GM06990 (cell line): ENCODE data around the gene PRKCZ.

ENCODE experiments used
- DNase-seq: peaks from one replicate; pipeline ENCODE4 v3.0.0-alpha.2; 2011; ENCODE audit not compliant: insufficient read length; ENCODE audit errors: extremely low read depth
- H3K27me3 ChIP-seq: replicated peaks from 2 replicates; pipeline ENCODE4 v1.6.0; 2011; ENCODE audit warnings: low read length; ENCODE audit not compliant: control insufficient read depth, insufficient read depth
- H3K36me3 ChIP-seq: 2 replicates; pipeline ENCODE4 v1.5.1; 2011; ENCODE audit warnings: low read length; ENCODE audit not compliant: control insufficient read depth, insufficient read depth
- H3K4me3 ChIP-seq: replicated peaks from 2 replicates; pipeline ENCODE4 v1.5.1; 2011; ENCODE audit warnings: low read depth, mild to moderate bottlenecking, control low read depth, low read length
- TF ChIP-seq, protein P1 (sequence below): IDR thresholded peaks from 2 replicates; pipeline ENCODE4 v1.5.1; 2011; ENCODE audit warnings: low read length, control low read depth, mild to moderate bottlenecking, inconsistent platforms; ENCODE audit not compliant: insufficient read depth, poor library complexity, severe bottlenecking

PRKCZ gene

DNA sequence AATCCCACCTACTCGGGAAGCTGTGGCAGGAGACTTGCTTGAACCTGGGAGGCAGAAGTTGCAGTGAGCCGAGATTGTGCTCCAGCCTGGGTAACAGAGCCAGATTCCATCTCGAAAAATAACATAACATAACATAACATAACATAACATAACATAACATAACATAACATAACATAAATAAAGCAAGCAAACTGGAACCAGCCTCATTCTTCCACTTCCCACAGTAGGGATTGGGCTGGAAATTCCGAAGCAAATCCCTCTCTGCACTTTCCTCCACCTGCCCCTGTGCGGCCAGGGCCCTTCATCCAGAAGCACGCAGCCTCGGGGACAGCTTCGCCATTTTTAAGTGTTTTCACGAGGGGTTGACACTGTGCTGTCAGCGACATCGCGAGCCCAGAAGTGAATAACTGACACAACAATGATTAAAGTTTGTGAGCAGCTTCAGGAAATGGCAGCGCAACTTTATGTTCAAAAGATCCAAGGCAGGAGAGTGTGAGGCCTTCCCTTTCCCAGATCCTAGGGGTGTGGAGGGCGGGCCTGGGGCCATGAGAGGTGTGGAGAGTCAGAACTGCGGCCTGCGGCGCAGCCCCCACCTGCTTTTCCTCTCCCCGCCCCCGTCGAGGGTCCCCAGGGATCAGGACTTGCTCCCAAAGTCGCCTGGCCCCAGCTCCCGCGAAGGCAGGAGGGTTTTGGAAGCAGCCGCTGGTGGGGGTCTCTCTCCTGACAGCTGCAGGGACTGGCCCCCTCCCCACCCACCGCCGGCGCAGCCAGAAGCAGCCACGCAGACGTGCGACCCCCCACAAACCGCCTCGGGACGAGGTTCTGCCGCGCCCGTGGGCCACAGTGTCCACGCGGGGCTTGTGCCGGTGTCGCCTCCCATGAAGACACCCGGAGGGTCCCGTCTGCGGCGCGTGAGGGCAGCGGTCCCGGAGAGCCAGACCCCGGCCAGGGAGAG is 31.7 kb upstream of the PRKCZ start:
- TF ChIP-seq, protein P1, sequence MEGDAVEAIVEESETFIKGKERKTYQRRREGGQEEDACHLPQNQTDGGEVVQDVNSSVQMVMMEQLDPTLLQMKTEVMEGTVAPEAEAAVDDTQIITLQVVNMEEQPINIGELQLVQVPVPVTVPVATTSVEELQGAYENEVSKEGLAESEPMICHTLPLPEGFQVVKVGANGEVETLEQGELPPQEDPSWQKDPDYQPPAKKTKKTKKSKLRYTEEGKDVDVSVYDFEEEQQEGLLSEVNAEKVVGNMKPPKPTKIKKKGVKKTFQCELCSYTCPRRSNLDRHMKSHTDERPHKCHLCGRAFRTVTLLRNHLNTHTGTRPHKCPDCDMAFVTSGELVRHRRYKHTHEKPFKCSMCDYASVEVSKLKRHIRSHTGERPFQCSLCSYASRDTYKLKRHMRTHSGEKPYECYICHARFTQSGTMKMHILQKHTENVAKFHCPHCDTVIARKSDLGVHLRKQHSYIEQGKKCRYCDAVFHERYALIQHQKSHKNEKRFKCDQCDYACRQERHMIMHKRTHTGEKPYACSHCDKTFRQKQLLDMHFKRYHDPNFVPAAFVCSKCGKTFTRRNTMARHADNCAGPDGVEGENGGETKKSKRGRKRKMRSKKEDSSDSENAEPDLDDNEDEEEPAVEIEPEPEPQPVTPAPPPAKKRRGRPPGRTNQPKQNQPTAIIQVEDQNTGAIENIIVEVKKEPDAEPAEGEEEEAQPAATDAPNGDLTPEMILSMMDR: no peak
- Histone ChIP-seq H3K4me3 (no peak overlapping the region), H3K27me3 (peaks cover 3% of the 10 kb centered on the region), H3K36me3 (no peaks in the 10 kb centered on the region)
- DNase-seq: no peak

DNA sequence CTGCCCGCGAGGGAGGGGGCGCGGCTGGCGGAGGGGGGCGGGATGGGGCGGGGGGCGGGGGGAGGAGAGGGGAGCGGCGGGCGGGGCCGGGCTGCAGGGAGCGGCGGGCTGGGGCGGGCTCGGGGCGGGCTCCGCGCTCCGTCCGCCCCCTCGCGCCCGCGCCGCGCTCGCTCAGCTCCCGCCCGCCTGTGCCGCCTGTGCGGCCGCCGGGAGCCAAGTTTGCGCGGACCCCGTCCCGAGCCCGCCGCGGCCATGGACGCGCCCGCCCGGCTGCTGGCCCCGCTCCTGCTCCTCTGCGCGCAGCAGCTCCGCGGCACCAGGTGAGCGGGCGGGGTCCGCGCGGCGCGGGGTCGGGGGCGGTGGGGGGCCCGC is 31.1 kb upstream of the PRKCZ start, which contains the start of gene GABRD:
GABRD (plus strand) TSS at position 174 of the 372 bp plus-strand sequence; CDS start at position 253, 79 bp downstream.
- Histone ChIP-seq H3K27me3 (peaks cover 3% of the 10 kb centered on the region), H3K4me3 (no peak within 1 kb of the TSS), H3K36me3 (no peaks in the 10 kb centered on the region)
- TF ChIP-seq, protein P1: no peak
- DNase-seq: no peak

DNA sequence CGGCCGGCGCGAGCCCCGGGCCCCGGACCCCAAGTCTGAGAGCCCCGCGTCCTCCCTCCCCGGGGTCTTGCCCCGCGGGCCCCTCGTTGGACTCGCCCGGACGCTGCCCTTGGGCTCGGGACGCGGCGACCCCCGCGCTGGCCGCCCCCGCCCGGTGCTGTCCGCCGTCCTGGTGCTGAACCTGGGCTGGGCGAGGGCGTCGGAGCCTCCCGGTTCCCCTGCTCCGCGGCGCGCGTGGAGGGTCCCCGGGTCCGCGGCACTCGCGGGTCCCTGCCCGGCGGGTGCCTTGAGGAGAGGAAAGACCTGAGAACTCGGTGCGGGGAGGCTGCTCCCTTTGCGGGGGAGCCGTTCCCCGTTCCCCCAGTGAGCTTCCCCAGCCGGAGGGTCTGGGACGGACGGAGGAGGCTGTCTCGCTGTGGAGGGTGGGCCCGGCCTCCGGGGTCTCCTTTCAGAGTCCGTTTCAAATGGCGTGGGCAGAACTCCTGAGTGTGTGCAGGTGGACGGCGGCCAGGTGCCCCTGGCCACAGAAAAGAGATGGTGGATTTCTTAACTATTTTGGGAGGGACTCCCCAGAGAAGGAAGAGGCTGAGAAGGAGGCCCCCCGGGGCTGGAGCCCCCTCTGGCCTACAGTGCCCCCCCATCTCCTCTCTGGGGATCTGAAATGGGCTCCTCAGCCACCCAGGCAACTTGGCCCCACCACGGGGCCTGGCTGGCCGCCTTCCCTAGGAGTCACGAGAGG is 30.5 kb upstream of the PRKCZ start:
- H3K4me3 ChIP-seq: no peak overlapping the region
- peaks cover 3% of the 10 kb centered on the region for H3K27me3 ChIP-seq
- no peaks in the 10 kb centered on the region for H3K36me3 ChIP-seq
- no peak for DNase-seq
- TF ChIP-seq, protein P1: no peak

DNA sequence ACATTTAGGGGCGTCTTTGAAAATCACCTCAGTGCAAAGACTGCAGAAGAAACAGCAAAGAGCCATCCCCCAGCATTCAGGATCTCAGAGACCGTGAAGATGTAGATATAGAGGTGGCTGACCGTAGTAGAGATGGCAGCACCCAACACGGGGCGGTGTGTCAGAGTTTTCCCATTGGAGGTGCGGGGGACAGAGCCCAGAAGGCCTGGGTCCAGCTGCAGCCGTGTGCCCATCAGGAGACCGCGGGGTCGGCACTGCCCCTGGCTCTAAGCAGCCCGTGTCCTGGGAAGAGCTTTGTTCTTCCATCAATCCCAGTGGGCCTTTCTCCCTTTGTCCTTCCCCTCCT is 29.9 kb upstream of the PRKCZ start:
- TF ChIP-seq, protein P1: no peak
- DNase-seq: no peak
- Histone ChIP-seq H3K27me3 (peaks cover 3% of the 10 kb centered on the region), H3K4me3 (no peak overlapping the region), H3K36me3 (no peaks in the 10 kb centered on the region)

DNA sequence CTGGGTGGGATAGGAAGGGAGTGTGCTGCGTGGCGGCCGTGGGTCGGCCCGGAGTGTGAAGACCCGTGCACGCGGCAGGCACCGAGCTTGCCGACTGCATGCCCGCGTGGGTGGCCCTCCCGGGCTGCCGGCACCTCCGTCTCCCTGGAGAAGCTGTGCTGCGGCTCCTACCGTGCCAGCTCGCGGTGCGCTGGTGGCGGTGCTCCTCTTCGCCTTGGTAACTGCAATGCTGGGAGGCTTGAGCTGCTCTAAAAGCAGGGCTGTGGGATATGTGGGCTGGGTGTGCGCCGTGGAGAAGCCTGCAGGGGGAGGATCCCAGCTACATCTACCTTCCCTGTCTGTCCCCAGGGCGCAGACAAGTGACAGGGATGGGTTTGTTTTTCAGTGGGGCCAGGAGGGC is 28.7 kb upstream of the PRKCZ start:
- TF ChIP-seq, protein P1: no peak
- no peak for DNase-seq
- Histone ChIP-seq H3K27me3 (no peaks in the 10 kb centered on the region; the same call in 1 of the 2 replicates), H3K36me3 (no peaks in the 10 kb centered on the region), H3K4me3 (no peak overlapping the region)
